HG02970 (cell line): ENCODE results near the gene CACHD1.

Experiments
- ATAC-seq: cut with Tn5 transposase; IDR thresholded peaks from one replicate; pipeline ENCODE4 v1.9.1; 2021; ENCODE audit warnings: mild to moderate bottlenecking, moderate library complexity, moderate number of reproducible peaks; ENCODE audit not compliant: unreplicated experiment, low FRiP score

The CACHD1 gene

GRCh38 chr1:64472040-64472376, 2.1 kb downstream of the CACHD1 start:
- no peak for ATAC-seq

GRCh38 chr1:64472805-64473204, 2.9 kb downstream of the CACHD1 start:
- ATAC-seq: no peak

- ATAC-seq: no peak
Measured at GRCh38 chr1:64473367-64473766, 3.4 kb downstream of the CACHD1 start.

GRCh38 chr1:64474133-64474532, 4.2 kb downstream of the CACHD1 start:
- ATAC-seq: no peak

- ATAC-seq: no peak
Measured at GRCh38 chr1:64474665-64475439, 4.9 kb downstream of the CACHD1 start.

GRCh38 chr1:64476251-64476952, 6.5 kb downstream of the CACHD1 start:
- ATAC-seq: no peak

GRCh38 chr1:64478594-64479470, 8.9 kb downstream of the CACHD1 start:
- ATAC-seq: no peak

- ATAC-seq: no peak
Measured at GRCh38 chr1:64479874-64480273, 9.9 kb downstream of the CACHD1 start.

GRCh38 chr1:64480999-64481772, 11.3 kb downstream of the CACHD1 start:
- ATAC-seq: no peak

GRCh38 chr1:64482128-64482527, 12.2 kb downstream of the CACHD1 start:
- no peak for ATAC-seq

- no peak for ATAC-seq
Measured at GRCh38 chr1:64482720-64483119, 12.8 kb downstream of the CACHD1 start.

- no peak for ATAC-seq
Measured at GRCh38 chr1:64483731-64484414, 13.9 kb downstream of the CACHD1 start.

- ATAC-seq: no peak
Measured at GRCh38 chr1:64484651-64485050, 14.7 kb downstream of the CACHD1 start.

- no peak for ATAC-seq
Measured at GRCh38 chr1:64486193-64486592, 16.3 kb downstream of the CACHD1 start.

- no peak for ATAC-seq
Measured at GRCh38 chr1:64487061-64487460, 17.1 kb downstream of the CACHD1 start.

GRCh38 chr1:64488862-64489261, 18.9 kb downstream of the CACHD1 start:
- no peak for ATAC-seq

- no peak for ATAC-seq
Measured at GRCh38 chr1:64489707-64490106, 19.8 kb downstream of the CACHD1 start.

GRCh38 chr1:64490213-64490818, 20.4 kb downstream of the CACHD1 start:
- no peak for ATAC-seq

GRCh38 chr1:64492424-64492823, 22.5 kb downstream of the CACHD1 start:
- ATAC-seq: no peak
